Measurements from ENCODE around the gene COX6A2. TPM values are rescaled to one million over a fixed set of nuclear protein-coding genes. Genes with fewer than 3 reads are reported as not detected.

Gene COX6A2
- total RNA-seq, 1 experiment from 2014 or later, result not detected

- no peaks in the 10 kb centered on the region for H3K36me3 ChIP-seq (ENCODE audit: low read depth)
- no TSS peak for BruUV-seq (replicated peaks)
- TF ChIP-seq CTCF (conservative IDR thresholded peaks at IDR 0.05), result no peak
- no peak for TF ChIP-seq EZH2 (IDR thresholded peaks at IDR 0.05; ENCODE audit: low read depth)
- POLR2A ChIA-PET (ENCODE audit: unreplicated experiment), result no interaction called here
- intact Hi-C loops (cut with micrococcal nuclease; ENCODE audit: unreplicated experiment), result no loop called here
- CTCF ChIA-PET, result no interaction called here
- no peak overlapping the region for H3K4me2 ChIP-seq
- H3K9me2 ChIP-seq (ENCODE audit: insufficient read depth), result no peaks in the 10 kb centered on the region
- no peaks in the 10 kb centered on the region for H4K20me1 ChIP-seq (ENCODE audit: insufficient read depth)
- peaks cover 27% of the 10 kb centered on the region; the same call in 1 of the 2 replicates for H3K27me3 ChIP-seq (ENCODE audit: insufficient read depth, low read depth)
- no peaks in the 10 kb centered on the region for H3K4me1 ChIP-seq (replicated peaks; ENCODE audit: insufficient read depth)
- H3K9me3 ChIP-seq (ENCODE audit: insufficient read depth, low read depth), result no peaks in the 10 kb centered on the region
- no peaks in the 10 kb centered on the region for H3F3A ChIP-seq (ENCODE audit: insufficient read depth, low read depth)
- no peak for DNase-seq
- H3K27ac ChIP-seq, result no peak overlapping the region
- H2AFZ ChIP-seq, result no peak overlapping the region
- H3K79me2 ChIP-seq (ENCODE audit: low read depth), result no peaks in the 10 kb centered on the region
- H3K4me3 ChIP-seq, result no peak overlapping the region
Observed at GRCh38 chr16:31413943-31414342, 14.2 kb downstream of the COX6A2 start.

GRCh38 chr16:31413381-31413780 lies 14.8 kb downstream of the COX6A2 start:
- Histone ChIP-seq H3K27me3 (ENCODE audit: insufficient read depth, low read depth) (peaks cover 27% of the 10 kb centered on the region; the same call in 1 of the 2 replicates), H3K4me3 (no peak overlapping the region), H3K4me2 (no peak overlapping the region), H4K20me1 (ENCODE audit: insufficient read depth) (no peaks in the 10 kb centered on the region), H3F3A (ENCODE audit: insufficient read depth, low read depth) (no peaks in the 10 kb centered on the region), H3K36me3 (ENCODE audit: low read depth) (no peaks in the 10 kb centered on the region), H3K9me2 (ENCODE audit: insufficient read depth) (no peaks in the 10 kb centered on the region), H3K4me1 (replicated peaks; ENCODE audit: insufficient read depth) (no peaks in the 10 kb centered on the region), H3K9me3 (ENCODE audit: insufficient read depth, low read depth) (no peaks in the 10 kb centered on the region), H2AFZ (no peak overlapping the region), H3K27ac (no peak overlapping the region), H3K79me2 (ENCODE audit: low read depth) (no peaks in the 10 kb centered on the region)
- ChIA-PET CTCF (no interaction called here), POLR2A (ENCODE audit: unreplicated experiment) (interaction anchor here (0.7 kb wide), 1 partner anchor 215 kb away, joined by 3 read pairs; no protein-coding TSS in a partner anchor)
- no peak for TF ChIP-seq CTCF (conservative IDR thresholded peaks at IDR 0.05)
- TF ChIP-seq EZH2 (IDR thresholded peaks at IDR 0.05; ENCODE audit: low read depth), result no peak
- no peak for DNase-seq
- BruUV-seq (replicated peaks), result no TSS peak
- intact Hi-C loops (cut with micrococcal nuclease; ENCODE audit: unreplicated experiment), result no loop called here

- BruUV-seq (replicated peaks), result no TSS peak
- Histone ChIP-seq H3K4me2 (no peak overlapping the region), H3K4me1 (replicated peaks; ENCODE audit: insufficient read depth) (no peaks in the 10 kb centered on the region), H2AFZ (no peak overlapping the region), H3K9me2 (ENCODE audit: insufficient read depth) (no peaks in the 10 kb centered on the region), H3K79me2 (ENCODE audit: low read depth) (no peaks in the 10 kb centered on the region), H3K36me3 (ENCODE audit: low read depth) (no peaks in the 10 kb centered on the region), H3K27me3 (ENCODE audit: insufficient read depth, low read depth) (peaks cover 27% of the 10 kb centered on the region; the same call in 1 of the 2 replicates), H3K9me3 (ENCODE audit: insufficient read depth, low read depth) (no peaks in the 10 kb centered on the region), H3K4me3 (no peak overlapping the region), H4K20me1 (ENCODE audit: insufficient read depth) (no peaks in the 10 kb centered on the region), H3F3A (ENCODE audit: insufficient read depth, low read depth) (no peaks in the 10 kb centered on the region), H3K27ac (no peak overlapping the region)
- no peak for DNase-seq
- CTCF ChIA-PET, result no interaction called here
- intact Hi-C loops (cut with micrococcal nuclease; ENCODE audit: unreplicated experiment), result no loop called here
- POLR2A ChIA-PET (ENCODE audit: unreplicated experiment), result interaction anchor here (0.7 kb wide), 1 partner anchor 215 kb away, joined by 3 read pairs; no protein-coding TSS in a partner anchor
- TF ChIP-seq CTCF (conservative IDR thresholded peaks at IDR 0.05) (no peak), EZH2 (IDR thresholded peaks at IDR 0.05; ENCODE audit: low read depth) (no peak)
Observed at GRCh38 chr16:31412750-31413149, 15.4 kb downstream of the COX6A2 start.
